A673 (cell line): ENCODE results near the gene GSC2. TPM values are rescaled to one million over a fixed set of nuclear protein-coding genes. Genes with fewer than 3 reads are reported as not detected.

ENCODE experiments used
- BruUV-seq: library from RNA; stranded (reverse); fragments of 400-500 nt; replicated peaks from 2 replicates; lab custom pipeline; 2021; lab: Mats Ljungman, UMichigan
- CTCF ChIA-PET: fragments of 300-600 bp; sonication (Branson Sonifier 250); formaldehyde crosslinking; loops from one replicate; lab custom pipeline; 2022; ENCODE audit warnings: antibody characterized with exemption; lab: Charles Lee
- POLR2A ChIA-PET: fragments of 300-600 bp; sonication (Branson Sonifier 250); formaldehyde crosslinking; loops from one replicate; lab custom pipeline; 2022; ENCODE audit warnings: antibody characterized with exemption; ENCODE audit not compliant: low non-redundant PET; lab: Charles Lee
- DNase-seq: peaks from one replicate; pipeline ENCODE4 v3.0.0-alpha.2; 2015; ENCODE audit warnings: low spot score
- H3K27ac ChIP-seq: fragments of 200-600 bp; sonication (generic); 2 replicates; pipeline ENCODE4 v1.5.1; 2016; ENCODE audit warnings: mixed run types, low read depth, mild to moderate bottlenecking, mixed read lengths, antibody characterized with exemption, low read length; ENCODE audit not compliant: poor library complexity, severe bottlenecking
- H3K27me3 ChIP-seq: fragments of 200-600 bp; sonication (generic); replicated peaks from 2 replicates; pipeline ENCODE4 v1.6.1; 2017; ENCODE audit warnings: mixed run types, low read depth, mild to moderate bottlenecking, mixed read lengths, antibody characterized with exemption, low read length; ENCODE audit not compliant: insufficient read depth, poor library complexity
- H3K36me3 ChIP-seq: fragments of 200-600 bp; sonication (generic); 2 replicates; pipeline ENCODE4 v1.6.1; 2016; ENCODE audit warnings: mixed run types, mild to moderate bottlenecking, mixed read lengths, antibody characterized with exemption, low read length; ENCODE audit not compliant: insufficient read depth, poor library complexity, severe bottlenecking
- H3K4me1 ChIP-seq: fragments of 200-600 bp; sonication (generic); 2 replicates; pipeline ENCODE4 v1.6.1; 2017; ENCODE audit warnings: mixed run types, mild to moderate bottlenecking, mixed read lengths, antibody characterized with exemption, low read length; ENCODE audit not compliant: insufficient read depth, poor library complexity, severe bottlenecking
- H3K4me3 ChIP-seq: fragments of 200-600 bp; sonication (generic); 2 replicates; pipeline ENCODE4 v1.5.1; 2016; ENCODE audit warnings: low read depth, mixed run types, mild to moderate bottlenecking, mixed read lengths, low read length; ENCODE audit not compliant: poor library complexity, severe bottlenecking
- H3K9me3 ChIP-seq: fragments of 200-600 bp; sonication (generic); 2 replicates; pipeline ENCODE4 v1.6.1; 2016; ENCODE audit warnings: mixed run types, low read depth, mild to moderate bottlenecking, mixed read lengths, antibody characterized with exemption, low read length; ENCODE audit not compliant: poor library complexity, severe bottlenecking
- EZH2 ChIP-seq: fragments of 200-600 bp; sonication (generic); IDR thresholded peaks from 2 replicates; pipeline ENCODE4 v1.6.1; 2017; ENCODE audit warnings: borderline replicate concordance, low read depth, mild to moderate bottlenecking, mixed read lengths, antibody characterized with exemption, low read length; ENCODE audit not compliant: poor library complexity, severe bottlenecking
- intact Hi-C: fragments of 100-400 bp; cut with micrococcal nuclease; formaldehyde crosslinking; loops from one replicate; pipeline ENCODE4 v1.10.0; 2022; ENCODE audit not compliant: unreplicated experiment
- total RNA-seq: library from RNA; stranded (reverse); gene quantifications from 2 replicates; pipeline ENCODE4 v1.2.3, GENCODE V29; 2021
- TF ChIP-seq, protein P1 (sequence below): fragments of 300-800, 200-600 bp; sonication (generic); conservative IDR thresholded peaks from 2 replicates; pipeline ENCODE4 v1.5.1; 2017; ENCODE audit warnings: low read depth, mild to moderate bottlenecking, antibody characterized with exemption, low read length, moderate library complexity, mixed read lengths

Gene GSC2
- total RNA-seq, 1 experiment from 2014 or later, result not detected

DNA sequence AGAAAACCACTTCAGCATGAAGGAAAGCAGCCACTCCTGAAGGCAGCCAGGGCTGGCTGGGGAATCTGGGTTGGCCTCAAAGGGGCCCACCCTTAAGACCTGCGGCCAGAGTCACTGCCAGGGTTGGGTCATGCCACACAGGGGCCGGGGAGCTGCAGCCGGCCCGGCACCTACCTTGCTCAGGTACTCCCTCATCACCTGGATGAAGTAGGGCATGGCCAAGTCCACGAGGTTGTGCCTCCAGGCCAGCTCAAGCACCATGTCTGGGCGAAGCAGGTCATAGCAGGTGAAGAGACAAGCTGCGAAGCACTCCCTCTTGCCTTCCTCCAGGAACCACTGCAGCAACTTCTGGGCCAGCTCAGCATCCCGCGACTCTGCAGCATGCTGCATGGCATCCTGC is 33.1 kb upstream of the GSC2 start:
- POLR2A ChIA-PET, result no interaction called here

DNA sequence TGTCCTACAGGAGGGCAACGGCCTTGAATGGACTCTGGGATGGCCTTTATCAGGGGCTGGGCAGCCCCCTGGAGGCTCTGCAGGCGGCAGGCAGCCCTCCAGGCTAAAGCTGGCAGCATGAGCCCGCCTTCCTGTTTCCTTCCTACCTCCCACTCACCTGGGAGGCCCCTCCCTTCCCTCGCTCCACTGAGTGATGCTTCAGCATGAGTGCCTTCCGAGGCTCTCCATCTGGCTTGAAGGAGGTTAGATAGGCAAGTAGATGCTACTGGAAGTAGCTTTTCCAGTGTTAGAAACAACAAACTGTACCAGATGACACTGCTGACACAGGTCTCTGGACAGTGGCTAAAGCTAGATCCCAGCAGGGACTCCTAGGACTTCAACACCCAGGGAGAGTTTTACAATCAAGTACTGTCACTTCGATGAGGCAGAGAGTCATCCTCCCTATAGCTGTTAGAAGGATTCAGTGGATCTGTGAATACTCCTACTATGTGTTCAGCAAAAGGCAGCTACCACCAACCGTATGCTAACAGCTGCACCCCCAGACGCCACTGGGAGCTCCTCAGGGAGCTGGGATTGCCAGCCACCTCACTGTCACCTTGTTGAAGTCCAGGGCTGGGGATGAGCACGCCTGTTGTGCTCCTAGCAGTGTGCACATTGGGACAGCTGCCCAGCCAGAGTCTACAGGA is 32.5 kb upstream of the GSC2 start:
- Histone ChIP-seq H3K4me1 (peaks cover under 1% of the 10 kb centered on the region), H3K27ac (no peak overlapping the region), H3K4me3 (no peak overlapping the region), H3K9me3 (no peaks in the 10 kb centered on the region), H3K36me3 (no peaks in the 10 kb centered on the region), H3K27me3 (no peaks in the 10 kb centered on the region)
- intact Hi-C loops, result no loop called here
- CTCF ChIA-PET, result interaction anchor here (0.5 kb wide), 1 partner anchor 574 kb away, joined by 6 read pairs; no protein-coding TSS in a partner anchor
- TF ChIP-seq, protein P1, sequence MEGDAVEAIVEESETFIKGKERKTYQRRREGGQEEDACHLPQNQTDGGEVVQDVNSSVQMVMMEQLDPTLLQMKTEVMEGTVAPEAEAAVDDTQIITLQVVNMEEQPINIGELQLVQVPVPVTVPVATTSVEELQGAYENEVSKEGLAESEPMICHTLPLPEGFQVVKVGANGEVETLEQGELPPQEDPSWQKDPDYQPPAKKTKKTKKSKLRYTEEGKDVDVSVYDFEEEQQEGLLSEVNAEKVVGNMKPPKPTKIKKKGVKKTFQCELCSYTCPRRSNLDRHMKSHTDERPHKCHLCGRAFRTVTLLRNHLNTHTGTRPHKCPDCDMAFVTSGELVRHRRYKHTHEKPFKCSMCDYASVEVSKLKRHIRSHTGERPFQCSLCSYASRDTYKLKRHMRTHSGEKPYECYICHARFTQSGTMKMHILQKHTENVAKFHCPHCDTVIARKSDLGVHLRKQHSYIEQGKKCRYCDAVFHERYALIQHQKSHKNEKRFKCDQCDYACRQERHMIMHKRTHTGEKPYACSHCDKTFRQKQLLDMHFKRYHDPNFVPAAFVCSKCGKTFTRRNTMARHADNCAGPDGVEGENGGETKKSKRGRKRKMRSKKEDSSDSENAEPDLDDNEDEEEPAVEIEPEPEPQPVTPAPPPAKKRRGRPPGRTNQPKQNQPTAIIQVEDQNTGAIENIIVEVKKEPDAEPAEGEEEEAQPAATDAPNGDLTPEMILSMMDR, result no peak
- no peak for TF ChIP-seq EZH2
- POLR2A ChIA-PET, result no interaction called here
- BruUV-seq, result no TSS peak
- DNase-seq, result no peak

More for the DNA sequence above, 33.1 kb upstream of the GSC2 start:
- Histone ChIP-seq H3K27ac (no peak overlapping the region), H3K27me3 (no peaks in the 10 kb centered on the region), H3K36me3 (no peaks in the 10 kb centered on the region), H3K4me3 (no peak overlapping the region), H3K9me3 (no peaks in the 10 kb centered on the region), H3K4me1 (no peaks in the 10 kb centered on the region)
- intact Hi-C loops, result no loop called here
- CTCF ChIA-PET, result interaction anchor here (0.5 kb wide), 1 partner anchor 573 kb away, joined by 6 read pairs; no protein-coding TSS in a partner anchor
- no peak for DNase-seq
- TF ChIP-seq, protein P1, result no peak
- no TSS peak for BruUV-seq

DNA sequence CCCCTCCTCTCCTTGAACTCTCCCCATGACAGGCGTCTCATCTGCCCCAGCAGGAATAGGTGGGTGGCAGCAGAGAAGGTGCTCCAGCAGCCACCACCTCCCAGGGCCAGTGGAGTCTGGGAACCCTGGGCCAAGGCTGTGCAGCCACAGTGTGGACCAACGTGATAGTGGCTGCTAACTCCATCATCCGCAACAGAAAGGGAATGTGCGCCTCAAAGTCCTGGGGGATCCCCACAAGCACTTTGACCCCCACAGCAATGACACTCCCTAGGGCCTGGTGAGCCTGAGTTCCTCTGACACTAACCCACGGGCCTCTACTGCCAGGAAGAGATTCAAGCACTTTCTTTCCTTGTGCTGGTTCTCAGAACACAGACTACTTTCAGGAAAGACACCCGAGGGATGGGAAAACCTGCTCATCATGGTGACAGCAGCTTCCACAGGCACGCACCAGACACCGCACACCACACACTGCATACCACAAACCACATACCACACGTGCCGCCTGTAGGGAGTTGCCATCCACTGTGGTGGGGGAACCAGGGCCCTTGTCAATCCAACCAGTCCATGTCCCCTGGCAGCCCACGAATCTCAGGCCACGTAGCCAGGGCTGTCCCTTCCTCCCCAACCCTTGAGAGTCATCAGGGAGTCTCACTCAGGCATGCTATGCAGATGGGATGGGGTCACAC is 31.8 kb upstream of the GSC2 start:
- H3K27me3 ChIP-seq, result no peaks in the 10 kb centered on the region
- H3K4me3 ChIP-seq, result no peak overlapping the region
- ChIA-PET POLR2A (no interaction called here), CTCF (no interaction called here)
- H3K27ac ChIP-seq, result no peak overlapping the region
- H3K36me3 ChIP-seq, result peaks cover 1% of the 10 kb centered on the region
- no peaks in the 10 kb centered on the region for H3K9me3 ChIP-seq
- TF ChIP-seq, protein P1, result no peak
- TF ChIP-seq EZH2, result no peak
- intact Hi-C loops, result no loop called here
- DNase-seq, result no peak
- H3K4me1 ChIP-seq, result peaks cover 7% of the 10 kb centered on the region
- no TSS peak for BruUV-seq
